Trophoblast cell (in vitro differentiated cells and primary cell): ENCODE results near the gene PECR.
"Not testable (repeated sequence)": the region's sequence is repeated elsewhere in the genome, so short reads cannot be mapped to it uniquely, and the experiment has no call there.

Source experiments
- DNase-seq, 2 donors: peaks; one replicate each; pipeline ENCODE4 v3.0.0-alpha.2; 2016
- H2AFZ ChIP-seq: 2 replicates; pipeline ENCODE4 v1.6.1; 2013; ENCODE audit warnings: low read length, moderate library complexity, mild to moderate bottlenecking; ENCODE audit not compliant: insufficient read depth, poor library complexity
- H2AK5ac ChIP-seq: 2 replicates; pipeline ENCODE4 v1.6.1; 2013; ENCODE audit warnings: mild to moderate bottlenecking, low read length
- H2BK120ac ChIP-seq: 2 replicates; pipeline ENCODE4 v1.6.1; 2013; ENCODE audit warnings: low read length, mild to moderate bottlenecking, moderate library complexity; ENCODE audit not compliant: insufficient read depth, poor library complexity
- H2BK12ac ChIP-seq: 2 replicates; pipeline ENCODE4 v1.6.1; 2013; ENCODE audit warnings: mild to moderate bottlenecking, low read length, moderate library complexity
- H2BK5ac ChIP-seq: 2 replicates; pipeline ENCODE4 v1.6.1; 2013; ENCODE audit warnings: low read length, low read depth, moderate library complexity, mild to moderate bottlenecking; ENCODE audit not compliant: poor library complexity
- H3K14ac ChIP-seq: 2 replicates; pipeline ENCODE4 v1.6.1; 2013; ENCODE audit warnings: mild to moderate bottlenecking, low read length
- H3K18ac ChIP-seq: 2 replicates; pipeline ENCODE4 v1.6.1; 2013; ENCODE audit warnings: mild to moderate bottlenecking, low read length
- H3K23ac ChIP-seq: 2 replicates; pipeline ENCODE4 v1.6.1; 2013; ENCODE audit warnings: low read length
- H3K27ac ChIP-seq: 2 replicates; pipeline ENCODE4 v1.5.1; 2013; ENCODE audit warnings: low read depth, mild to moderate bottlenecking, inconsistent platforms, low read length, moderate library complexity
- H3K27me3 ChIP-seq: 2 replicates; pipeline ENCODE4 v1.6.1; 2013; ENCODE audit warnings: inconsistent platforms, mild to moderate bottlenecking, low read length, moderate library complexity; ENCODE audit not compliant: insufficient read depth
- H3K36me3 ChIP-seq, 2 experiments: 1 replicate in 1 of 2; 2 replicates in 1 of 2; pipeline ENCODE4 v1.6.1; 2013; ENCODE audit warnings: low read length in 2 of 2, mild to moderate bottlenecking in 2 of 2, moderate library complexity in 1 of 2; ENCODE audit not compliant: insufficient read depth in 2 of 2, control insufficient read depth in 1 of 2
- H3K4ac ChIP-seq: 2 replicates; pipeline ENCODE4 v1.6.1; 2013; ENCODE audit warnings: low read depth, mild to moderate bottlenecking, low read length, moderate library complexity
- H3K4me1 ChIP-seq, 2 experiments: 1 replicate in 1 of 2; 2 replicates in 1 of 2; pipeline ENCODE4 v1.6.1; 2013; ENCODE audit warnings: low read length in 2 of 2, mild to moderate bottlenecking in 2 of 2, moderate library complexity in 1 of 2; ENCODE audit not compliant: insufficient read depth in 2 of 2, control insufficient read depth in 1 of 2
- H3K4me2 ChIP-seq: 2 replicates; pipeline ENCODE4 v1.6.1; 2013; ENCODE audit warnings: inconsistent platforms, mild to moderate bottlenecking, low read length, moderate library complexity
- H3K4me3 ChIP-seq: 2 replicates; pipeline ENCODE4 v1.5.1; 2013; ENCODE audit warnings: mild to moderate bottlenecking, low read depth, low read length, inconsistent platforms
- H3K79me1 ChIP-seq: one replicate; pipeline ENCODE4 v1.6.1; 2013; ENCODE audit warnings: low read length
- H3K79me2 ChIP-seq: 2 replicates; pipeline ENCODE4 v1.6.1; 2013; ENCODE audit warnings: low read length, mild to moderate bottlenecking; ENCODE audit not compliant: control insufficient read depth, insufficient read depth, poor library complexity
- H3K9ac ChIP-seq: 2 replicates; pipeline ENCODE4 v1.6.1; 2013; ENCODE audit warnings: mild to moderate bottlenecking, low read length
- H3K9me3 ChIP-seq: 2 replicates; pipeline ENCODE4 v1.6.1; 2013; ENCODE audit warnings: low read depth, mild to moderate bottlenecking, control low read depth, inconsistent platforms, low read length; ENCODE audit not compliant: insufficient read depth
- H4K12ac ChIP-seq: 2 replicates; pipeline ENCODE4 v1.6.1; 2013; ENCODE audit warnings: low read depth, mild to moderate bottlenecking, low read length, moderate library complexity
- H4K8ac ChIP-seq: 2 replicates; pipeline ENCODE4 v1.6.1; 2013; ENCODE audit warnings: low read depth, mild to moderate bottlenecking, low read length, moderate library complexity
- H4K91ac ChIP-seq: one replicate; pipeline ENCODE4 v1.6.1; 2013; ENCODE audit warnings: low read depth, mild to moderate bottlenecking, low read length, moderate library complexity
- WGBS: extraction: QIAGEN DNeasy Blood & Tissue Kit; methylation state at CpG from one replicate; pipeline ENCODE4 v1.1.7; 2013; ENCODE audit warnings: missing lambda C conversion rate; ENCODE audit not compliant: insufficient read length, insufficient coverage; ENCODE audit errors: extremely low coverage; 5-methylcytosine and 5-hydroxymethylcytosine counted together

The PECR gene

DNA sequence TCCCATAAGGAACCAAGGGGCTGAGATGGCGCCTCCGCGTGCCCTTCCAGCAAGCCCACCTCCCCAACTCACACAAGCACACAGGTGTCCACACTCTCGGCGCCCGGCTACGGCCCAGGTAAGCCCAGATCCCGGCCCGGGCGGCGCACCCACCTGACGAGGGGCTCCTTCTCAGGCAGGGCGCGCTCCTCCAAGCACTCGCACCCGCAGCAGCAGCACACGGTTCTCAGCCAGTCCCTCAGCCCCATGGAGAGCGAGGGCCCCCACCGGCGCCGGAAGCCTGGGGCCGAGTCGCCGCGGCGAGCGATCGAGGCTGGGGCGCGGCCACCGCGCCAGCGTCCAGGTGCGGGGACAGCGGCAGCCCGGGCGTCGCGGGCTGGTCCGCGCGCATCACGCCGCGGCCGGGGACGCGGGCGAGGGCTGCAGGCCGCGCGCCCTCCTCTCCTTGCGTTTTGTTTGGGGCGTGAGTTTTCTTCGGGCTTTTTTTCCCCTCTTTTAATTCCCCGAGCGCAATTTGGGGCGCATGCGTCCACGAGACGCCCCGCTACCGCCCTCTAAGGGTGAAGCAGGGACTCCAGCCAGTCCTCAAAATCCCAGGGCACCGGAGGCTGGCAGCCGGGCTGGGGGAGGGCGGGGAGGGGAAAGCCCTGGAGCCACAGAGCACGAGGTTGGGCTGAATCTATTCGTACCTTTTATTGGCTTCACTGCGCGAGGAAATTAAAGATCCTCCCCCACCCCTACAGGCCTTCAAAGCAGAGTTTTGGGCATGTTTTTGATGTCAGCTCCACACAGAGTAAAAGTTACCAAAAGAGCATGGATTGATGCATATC is 68.3 kb downstream of the PECR start, which contains the start of gene MREG:
MREG (minus strand) TSS at position 472 of the 830 bp plus-strand sequence; CDS start at position 248, 224 bp downstream.
- H2AFZ ChIP-seq: peak within 1 kb of the TSS; percentile 99
- H2BK120ac ChIP-seq: peak within 1 kb of the TSS; percentile 99
- H3K14ac ChIP-seq: peak within 1 kb of the TSS; percentile 99
- no peaks in the 10 kb centered on the region for H3K27me3 ChIP-seq
- peak within 1 kb of the TSS; percentile 70 for H2AK5ac ChIP-seq
- H4K91ac ChIP-seq: peak within 1 kb of the TSS; percentile 97
- H3K27ac ChIP-seq: peak within 1 kb of the TSS; percentile 79
- no CpG with 5 or more reads among the region's 70 CpGs for WGBS
- DNase-seq: peak; percentile 57 to 80
- H3K4me3 ChIP-seq: peak within 1 kb of the TSS; percentile 94
- peak within 1 kb of the TSS; percentile 94 for H2BK5ac ChIP-seq
- H4K8ac ChIP-seq: peak within 1 kb of the TSS; percentile 95
- peak within 1 kb of the TSS; percentile 79 for H2BK12ac ChIP-seq
- no peaks in the 10 kb centered on the region for H3K9me3 ChIP-seq
- peaks cover 0 to 2% of the 10 kb centered on the region in 2 experiments for H3K4me1 ChIP-seq
- H3K79me1 ChIP-seq: peaks cover 9% of the 10 kb centered on the region
- H3K23ac ChIP-seq: no peak within 1 kb of the TSS
- peaks cover 5% of the 10 kb centered on the region for H3K79me2 ChIP-seq
- H3K4ac ChIP-seq: peak within 1 kb of the TSS; percentile 26
- peak within 1 kb of the TSS; percentile 97 for H4K12ac ChIP-seq
- peak within 1 kb of the TSS; percentile 97 for H3K4me2 ChIP-seq
- H3K36me3 ChIP-seq: no peaks in the 10 kb centered on the region
- peak within 1 kb of the TSS; percentile 99 for H3K18ac ChIP-seq
- H3K9ac ChIP-seq: peak within 1 kb of the TSS; percentile 82

DNA sequence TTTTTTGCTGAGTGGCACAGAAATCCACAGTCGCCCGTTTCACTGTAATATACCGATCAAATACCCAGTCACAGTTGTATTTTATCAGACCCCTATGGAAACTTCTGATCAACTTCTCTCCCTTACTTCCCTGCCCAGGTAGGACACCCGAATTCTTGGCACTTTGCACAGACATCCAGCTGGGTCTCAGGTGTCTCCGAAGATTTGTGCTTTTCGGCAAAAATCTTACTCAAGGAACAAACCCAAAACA is 68.9 kb downstream of the PECR start:
- Histone ChIP-seq H3K23ac (no peak overlapping the region), H2BK12ac (peak overlapping the region; percentile 79), H2AK5ac (no peak overlapping the region), H3K18ac (peak overlapping the region; percentile 99), H3K4ac (peak overlapping the region; percentile 26), H2BK5ac (peak overlapping the region; percentile 94), H3K4me2 (peak overlapping the region; percentile 97), H4K8ac (peak overlapping the region; percentile 95), H4K12ac (peak overlapping the region; percentile 97), H2BK120ac (peak overlapping the region; percentile 99), H3K36me3 (no peaks in the 10 kb centered on the region), H4K91ac (peak overlapping the region; percentile 97), H3K4me3 (peak overlapping the region; percentile 94), H3K4me1 (peaks cover 0 to 2% of the 10 kb centered on the region in 2 experiments), H3K79me2 (peaks cover 5% of the 10 kb centered on the region), H3K9me3 (no peaks in the 10 kb centered on the region), H3K79me1 (peaks cover 9% of the 10 kb centered on the region), H3K14ac (peak overlapping the region; percentile 99), H3K27ac (peak overlapping the region; percentile 79), H3K9ac (peak overlapping the region; percentile 82), H3K27me3 (no peaks in the 10 kb centered on the region), H2AFZ (peak overlapping the region; percentile 99)
- DNase-seq: no peak
- WGBS: no CpG with 5 or more reads among the region's 6 CpGs

DNA sequence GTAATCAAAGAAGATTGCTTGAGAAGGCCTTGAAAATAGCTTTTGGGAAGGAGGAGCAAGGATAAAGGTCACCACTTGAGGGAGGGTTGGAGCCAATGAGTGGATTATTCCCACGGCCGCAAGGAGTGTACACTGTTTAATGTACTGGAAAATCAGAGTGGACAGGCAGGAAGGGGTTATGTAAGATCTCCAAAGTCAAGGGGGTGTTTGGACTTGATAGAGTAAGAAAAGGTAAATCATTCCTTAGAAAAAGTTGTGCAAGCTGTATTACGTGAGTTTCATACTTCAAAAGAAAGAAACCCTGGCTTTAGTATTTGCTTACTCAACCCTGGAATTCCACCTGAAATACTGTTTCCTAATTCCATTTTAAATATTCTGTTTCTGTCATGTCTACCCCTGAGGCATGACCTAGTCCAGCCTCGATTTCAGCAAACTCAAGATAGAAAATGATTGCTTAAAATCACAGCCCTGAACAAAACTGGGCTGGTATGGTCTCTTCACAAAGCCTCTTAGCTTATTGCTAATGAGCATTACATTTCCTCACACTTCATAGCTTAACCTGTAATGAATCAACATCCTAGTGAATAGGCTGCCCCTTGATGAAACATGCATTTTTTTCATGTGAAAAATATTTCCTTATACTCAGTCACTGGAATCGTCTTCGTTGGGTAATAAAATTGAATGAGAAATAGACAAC is 69.3 kb downstream of the PECR start:
- H3K4me1 ChIP-seq: no peaks in the 10 kb centered on the region
- no peak overlapping the region for H2BK120ac ChIP-seq
- H4K12ac ChIP-seq: no peak overlapping the region
- H4K8ac ChIP-seq: no peak overlapping the region
- peaks cover 9% of the 10 kb centered on the region for H3K79me1 ChIP-seq
- H3K4me2 ChIP-seq: peak overlapping the region; percentile 97
- H2BK12ac ChIP-seq: no peak overlapping the region
- peak overlapping the region; percentile 79 for H3K27ac ChIP-seq
- no peaks in the 10 kb centered on the region for H3K27me3 ChIP-seq
- DNase-seq: peak; percentile 70 to 96
- no peak overlapping the region for H3K14ac ChIP-seq
- H2BK5ac ChIP-seq: no peak overlapping the region
- no peak overlapping the region for H3K18ac ChIP-seq
- no CpG with 5 or more reads among the region's 6 CpGs for WGBS
- no peak overlapping the region for H2AFZ ChIP-seq
- H3K9me3 ChIP-seq: no peaks in the 10 kb centered on the region
- H3K9ac ChIP-seq: no peak overlapping the region
- no peak overlapping the region for H2AK5ac ChIP-seq
- H3K4ac ChIP-seq: no peak overlapping the region
- H4K91ac ChIP-seq: no peak overlapping the region
- no peak overlapping the region for H3K23ac ChIP-seq
- H3K4me3 ChIP-seq: no peak overlapping the region
- peaks cover 5% of the 10 kb centered on the region for H3K79me2 ChIP-seq
- no peaks in the 10 kb centered on the region for H3K36me3 ChIP-seq

DNA sequence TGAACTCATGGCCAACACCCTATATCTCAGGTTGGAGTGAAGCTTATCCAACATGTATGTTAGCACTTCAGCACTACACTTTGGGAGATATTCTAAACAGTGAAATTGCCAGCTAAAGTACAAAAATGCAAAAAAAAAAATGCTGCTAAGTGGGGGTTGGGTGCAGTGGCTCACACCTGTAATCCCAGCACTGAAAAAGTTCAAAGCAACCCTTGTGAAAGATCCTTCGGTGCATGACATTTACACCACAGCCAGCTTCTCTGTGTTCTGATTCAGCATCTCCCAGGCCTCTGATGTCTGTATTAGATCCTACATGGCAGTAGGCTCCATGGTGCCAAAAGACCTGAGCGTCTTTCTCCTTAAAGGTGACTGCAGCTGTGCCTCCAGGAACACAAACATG is 72.4 kb downstream of the PECR start:
- not testable (repeated sequence) for H3K18ac ChIP-seq, H2AK5ac ChIP-seq, H3K9ac ChIP-seq, H3K9me3 ChIP-seq, DNase-seq, H3K4me3 ChIP-seq, H2BK5ac ChIP-seq, H3K4ac ChIP-seq, H3K23ac ChIP-seq, H2BK120ac ChIP-seq, H3K79me2 ChIP-seq, H3K36me3 ChIP-seq, H3K27me3 ChIP-seq, H2BK12ac ChIP-seq, H4K12ac ChIP-seq, H3K14ac ChIP-seq, H4K8ac ChIP-seq, H3K4me2 ChIP-seq, H4K91ac ChIP-seq, H3K27ac ChIP-seq, H3K4me1 ChIP-seq, H2AFZ ChIP-seq
- H3K79me1 ChIP-seq: peaks cover 10% of the 10 kb centered on the region
- no CpG with 5 or more reads among the region's 2 CpGs for WGBS
